Limb (tissue), 2 donors: Measurements from ENCODE around the gene ONECUT3.

Experiments used
- DNase-seq, 2 donors: peaks; one replicate each; pipeline ENCODE4 v3.0.0-alpha.2; 2016; ENCODE audit errors: extremely low spot score in 2 of 2

The ONECUT3 gene

DNA sequence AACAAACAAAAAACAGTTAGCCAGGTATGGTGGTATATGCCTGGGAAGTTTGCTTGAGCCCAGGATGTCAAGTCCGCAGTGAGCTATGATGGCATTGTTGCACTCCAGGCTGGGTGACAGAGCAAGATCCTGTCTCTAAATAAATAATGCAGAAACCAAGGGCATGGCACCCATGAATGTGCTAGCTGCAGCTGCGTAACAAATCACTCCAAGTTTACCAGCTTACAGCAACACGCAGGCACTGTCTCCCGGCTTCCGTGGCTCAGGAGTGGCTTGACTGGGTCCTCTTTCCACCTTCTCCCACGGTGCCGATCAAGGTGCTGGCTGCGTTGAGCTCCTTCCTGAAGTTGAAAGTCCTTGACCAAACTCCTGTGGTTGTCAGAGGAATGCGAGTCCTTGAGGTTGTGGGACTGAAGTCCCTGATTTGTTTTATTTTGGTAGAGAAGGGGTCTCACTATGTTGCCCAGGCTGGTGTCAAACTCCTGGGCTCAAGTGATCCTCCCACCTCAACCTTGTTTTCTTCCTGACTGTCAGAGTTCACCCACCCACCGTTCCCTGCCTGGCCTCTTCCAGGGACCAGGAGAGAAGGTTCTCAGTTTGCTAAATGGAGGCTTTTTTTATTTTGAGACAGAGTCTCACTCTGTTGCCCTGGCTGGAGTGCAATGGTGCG, 13.2 kb upstream of the ONECUT3 start:
- no peak for DNase-seq

DNA sequence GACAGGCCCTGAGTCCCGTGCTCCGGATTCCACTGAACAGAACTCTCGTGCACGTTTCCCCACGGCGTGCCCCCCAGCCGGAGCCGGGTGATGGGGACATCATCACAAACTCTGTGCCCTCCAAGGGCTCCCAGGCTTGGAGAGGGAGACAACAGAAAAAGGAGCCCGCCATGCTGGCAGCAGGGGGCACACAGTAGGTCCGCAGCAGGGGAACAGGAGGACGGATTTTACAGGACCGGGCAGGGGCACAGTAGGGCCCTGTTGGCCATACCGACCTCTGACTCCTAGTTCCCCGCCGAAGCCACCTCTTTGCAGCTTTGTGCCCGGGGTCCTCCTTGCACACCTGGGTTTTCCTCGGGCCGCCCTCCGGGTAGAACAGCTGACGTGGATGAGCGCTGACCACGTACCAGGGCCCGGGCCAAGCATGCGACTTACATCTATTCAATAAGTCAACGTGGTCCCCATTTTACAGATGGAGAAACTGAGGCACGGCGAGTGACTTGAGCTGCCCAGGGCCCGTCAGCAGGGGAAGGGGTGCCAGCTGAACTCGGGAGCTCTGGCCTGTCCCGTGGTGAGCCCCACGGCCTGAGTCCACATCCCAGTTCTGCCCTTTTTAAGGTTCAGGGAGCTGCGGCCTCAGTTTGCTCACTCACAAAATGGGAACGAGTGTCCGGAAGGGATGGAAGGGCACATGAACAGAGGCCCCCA, 10.2 kb upstream of the ONECUT3 start:
- no peak for DNase-seq

GRCh38 chr19:1744133-1744665, 9.1 kb upstream of the ONECUT3 start:
- no peak for DNase-seq

DNA sequence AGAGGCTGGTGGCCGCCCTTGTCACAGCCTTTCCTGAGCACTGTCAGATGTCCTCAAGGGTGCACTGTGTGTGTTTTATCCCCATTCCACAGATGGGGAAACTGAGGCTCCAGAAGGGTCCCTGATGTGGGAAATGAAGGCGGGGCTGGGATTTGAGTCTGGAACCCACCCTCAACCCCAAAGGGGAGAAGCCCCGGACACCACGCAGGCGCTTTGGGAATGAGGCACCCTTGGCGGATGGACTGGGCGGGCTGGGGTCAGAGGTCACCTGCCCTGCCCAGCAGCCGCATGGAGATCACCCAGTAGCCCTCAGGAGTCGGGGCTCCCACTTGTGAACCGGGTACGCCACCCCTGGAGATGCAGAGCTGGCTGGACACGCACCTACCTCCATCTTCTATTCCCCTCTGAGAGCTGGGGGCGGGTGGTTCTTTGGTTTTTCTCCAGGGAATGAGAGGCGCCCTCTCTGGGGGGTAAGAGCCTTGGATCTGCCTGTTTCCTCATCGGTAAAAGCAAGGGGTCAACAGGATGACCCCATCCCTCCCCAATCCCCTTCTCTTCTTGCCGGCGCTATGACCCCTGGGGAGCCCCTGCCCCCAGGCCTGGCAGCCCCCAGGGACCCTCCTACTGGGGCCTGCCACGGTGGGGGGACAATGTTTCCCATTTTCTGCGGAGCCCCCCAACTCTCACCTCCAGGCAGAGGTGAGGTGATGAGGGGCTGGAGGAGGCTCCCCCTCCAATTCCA, 8.3 kb upstream of the ONECUT3 start:
- DNase-seq: no peak

DNA sequence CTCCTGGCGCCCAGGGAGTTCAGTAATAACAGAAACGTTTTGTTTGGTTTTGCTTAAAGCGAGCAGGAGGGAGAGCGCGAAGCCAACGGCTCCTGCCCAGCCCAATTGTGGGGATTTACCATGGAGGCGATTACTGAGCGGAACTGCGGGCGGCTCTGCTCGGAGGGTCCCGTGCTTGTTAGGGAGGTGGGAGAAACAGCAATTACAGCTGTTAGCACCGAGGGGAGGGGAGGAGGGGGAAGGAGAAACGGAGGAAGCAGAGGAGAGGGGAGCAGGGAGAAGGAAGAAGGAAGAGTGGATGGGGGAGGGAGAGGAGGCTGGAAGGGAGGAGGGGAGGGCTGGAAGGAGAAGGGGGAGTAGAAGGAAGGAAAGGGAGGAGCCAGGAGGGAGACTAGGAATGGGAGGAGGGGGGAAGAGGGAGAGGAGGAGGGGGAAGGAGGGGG, 7.7 kb upstream of the ONECUT3 start:
- no peak for DNase-seq

- no peak for DNase-seq
These were observed 6.7 kb upstream of the ONECUT3 start for GRCh38 chr19:1746401-1747284.

DNA sequence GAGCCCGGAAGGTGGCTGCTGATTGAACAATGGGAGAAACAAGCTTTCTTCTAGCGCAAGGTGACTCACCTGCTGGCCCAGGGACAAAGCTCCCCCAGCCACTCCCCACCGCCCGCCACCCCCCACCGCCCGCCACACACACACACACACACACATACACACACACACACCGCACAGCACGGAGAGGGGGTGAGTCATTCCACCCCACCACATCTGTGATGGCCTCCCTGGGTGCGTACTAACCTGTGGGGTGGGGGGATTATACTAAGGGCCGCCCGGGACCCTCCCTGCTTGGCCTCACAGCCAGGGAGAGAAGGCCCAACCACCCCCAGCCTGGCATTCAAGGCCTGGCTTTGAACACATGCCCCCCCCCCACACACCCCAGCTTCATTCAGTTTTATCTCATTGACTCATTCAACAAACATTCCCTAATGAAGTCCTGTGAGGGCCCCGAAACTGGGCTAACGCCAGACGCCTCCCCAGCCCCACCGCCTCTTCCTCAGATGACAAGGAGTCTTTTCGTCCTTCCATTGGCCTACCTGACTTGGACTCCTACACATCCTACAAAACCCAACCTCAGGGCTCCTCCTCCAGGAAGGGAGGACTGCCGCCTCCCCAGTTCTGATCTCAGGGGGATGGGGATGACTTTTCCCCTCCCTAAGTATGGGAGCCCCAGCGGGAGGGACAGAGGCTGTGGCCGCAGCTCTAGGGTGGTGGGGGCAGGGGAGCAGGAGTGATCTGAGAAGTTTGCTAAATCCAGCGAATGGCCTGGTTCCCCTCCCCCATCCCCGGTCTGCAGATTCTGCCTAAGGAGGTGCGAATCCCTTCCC, 5.8 kb upstream of the ONECUT3 start:
- no peak for DNase-seq

DNA sequence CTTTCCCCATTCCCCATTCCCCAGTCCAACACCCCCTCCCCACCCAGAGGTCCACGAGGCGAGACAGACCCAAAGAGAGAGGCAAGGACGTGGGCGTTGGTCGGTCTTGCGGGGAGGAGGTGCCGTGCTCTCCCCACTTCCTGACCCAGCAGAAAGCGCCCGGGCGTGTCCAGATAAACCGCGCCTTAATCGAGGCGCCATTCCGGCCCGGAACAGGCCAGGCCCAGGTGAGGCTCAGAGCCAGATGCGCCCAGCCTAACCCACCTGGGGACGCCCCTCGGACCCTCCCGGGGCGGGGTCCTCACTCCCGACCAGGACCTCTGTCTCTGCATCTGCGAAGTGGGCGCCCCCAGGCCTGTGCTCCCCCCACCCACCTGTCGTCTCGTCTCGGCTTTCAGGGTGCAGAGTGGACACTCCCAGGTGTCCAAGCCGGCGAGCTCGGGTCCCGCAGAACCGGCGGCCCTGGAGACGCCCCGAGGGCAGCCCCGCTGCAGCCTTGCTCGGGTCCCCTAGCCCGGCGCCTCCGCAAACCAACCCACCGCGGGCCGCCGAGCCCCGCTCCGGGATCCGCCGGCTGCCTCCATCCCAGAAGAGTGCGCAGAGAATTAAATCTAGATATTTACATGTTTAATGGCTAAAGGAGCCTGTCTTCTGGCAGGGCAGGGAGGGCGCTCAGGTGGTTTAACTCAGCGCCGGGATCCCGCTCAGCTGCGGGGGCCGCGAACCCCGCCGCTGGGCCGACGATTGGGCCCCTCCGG, 5.0 kb upstream of the ONECUT3 start:
- no peak for DNase-seq

- no peak for DNase-seq
These were observed 4.4 kb upstream of the ONECUT3 start for GRCh38 chr19:1748873-1749341.

- no peak for DNase-seq
These were observed 3.6 kb upstream of the ONECUT3 start for GRCh38 chr19:1749373-1750342.

- DNase-seq: no peak
These were observed 2.8 kb upstream of the ONECUT3 start for GRCh38 chr19:1750343-1751021.

- no peak for DNase-seq
These were observed 1.8 kb upstream of the ONECUT3 start for GRCh38 chr19:1751367-1752008.

GRCh38 chr19:1752009-1752756, 1.1 kb upstream of the ONECUT3 start:
- DNase-seq: no peak

GRCh38 chr19:1754018-1754635, 821 bp downstream of the ONECUT3 start:
- no peak for DNase-seq

DNA sequence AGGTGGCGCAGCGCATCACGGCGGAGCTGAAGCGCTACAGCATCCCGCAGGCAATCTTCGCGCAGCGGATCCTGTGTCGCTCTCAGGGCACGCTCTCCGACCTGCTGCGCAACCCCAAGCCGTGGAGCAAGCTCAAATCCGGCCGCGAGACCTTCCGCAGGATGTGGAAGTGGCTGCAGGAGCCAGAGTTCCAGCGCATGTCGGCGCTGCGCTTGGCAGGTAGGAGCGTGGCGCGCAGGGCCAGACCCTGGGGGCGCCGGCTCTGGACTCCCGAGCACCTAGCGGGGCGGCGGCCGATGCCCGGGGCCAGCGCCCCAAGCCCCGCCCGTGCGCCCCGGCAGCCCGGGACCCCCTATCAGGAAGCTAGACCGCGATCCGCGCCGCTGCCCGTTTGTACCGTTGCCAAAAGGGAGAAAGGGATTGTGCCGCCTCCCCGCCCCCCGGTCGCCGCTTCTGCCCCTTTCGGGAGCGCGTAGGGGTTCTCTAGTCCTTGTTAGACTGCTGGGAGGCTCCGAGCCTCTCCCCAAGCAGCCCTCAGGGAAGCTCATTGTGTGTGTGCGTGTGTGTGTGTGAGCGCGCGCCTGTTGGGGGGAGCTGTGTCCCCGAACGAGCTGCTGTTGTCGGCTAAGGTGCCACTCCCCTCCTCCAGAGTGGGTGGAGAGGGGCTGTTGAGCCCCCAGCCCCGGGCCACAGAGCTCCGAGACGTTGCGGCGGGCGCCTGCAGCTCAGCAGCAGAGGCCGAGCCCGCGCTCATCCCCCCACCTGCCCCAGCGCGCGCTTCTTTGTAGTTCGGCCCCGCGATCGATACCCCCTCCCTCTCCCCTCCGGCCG, 1.5 kb downstream of the ONECUT3 start:
- no peak for DNase-seq
